8988T (cell line): Measurements from ENCODE around the gene CCDC183.
"Not testable (repeated sequence)": the region's sequence is repeated elsewhere in the genome, so short reads cannot be mapped to it uniquely, and the experiment has no call there.

ENCODE experiments used
- DNase-seq: peaks from one replicate; pipeline ENCODE4 v3.0.0; 2011

Gene CCDC183

DNA sequence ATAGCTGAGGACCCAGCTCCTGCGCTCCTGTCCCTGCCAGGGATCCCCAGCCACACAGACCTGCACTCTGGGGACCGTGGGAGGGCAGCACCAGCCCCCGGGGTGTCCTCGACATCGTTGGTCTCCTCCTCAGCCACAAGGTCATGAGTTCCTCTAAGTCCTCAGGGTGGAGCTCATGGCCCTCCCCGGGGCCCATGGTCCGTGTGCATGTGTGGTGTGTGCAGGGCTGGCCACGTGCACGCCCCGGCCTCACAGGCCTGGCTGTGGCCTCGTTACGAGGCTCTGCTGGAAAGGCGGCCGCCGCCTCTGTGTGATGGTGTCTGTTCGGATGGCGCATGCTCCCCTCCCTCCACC is 30.0 kb downstream of the CCDC183 start:
- no peak for DNase-seq

DNA sequence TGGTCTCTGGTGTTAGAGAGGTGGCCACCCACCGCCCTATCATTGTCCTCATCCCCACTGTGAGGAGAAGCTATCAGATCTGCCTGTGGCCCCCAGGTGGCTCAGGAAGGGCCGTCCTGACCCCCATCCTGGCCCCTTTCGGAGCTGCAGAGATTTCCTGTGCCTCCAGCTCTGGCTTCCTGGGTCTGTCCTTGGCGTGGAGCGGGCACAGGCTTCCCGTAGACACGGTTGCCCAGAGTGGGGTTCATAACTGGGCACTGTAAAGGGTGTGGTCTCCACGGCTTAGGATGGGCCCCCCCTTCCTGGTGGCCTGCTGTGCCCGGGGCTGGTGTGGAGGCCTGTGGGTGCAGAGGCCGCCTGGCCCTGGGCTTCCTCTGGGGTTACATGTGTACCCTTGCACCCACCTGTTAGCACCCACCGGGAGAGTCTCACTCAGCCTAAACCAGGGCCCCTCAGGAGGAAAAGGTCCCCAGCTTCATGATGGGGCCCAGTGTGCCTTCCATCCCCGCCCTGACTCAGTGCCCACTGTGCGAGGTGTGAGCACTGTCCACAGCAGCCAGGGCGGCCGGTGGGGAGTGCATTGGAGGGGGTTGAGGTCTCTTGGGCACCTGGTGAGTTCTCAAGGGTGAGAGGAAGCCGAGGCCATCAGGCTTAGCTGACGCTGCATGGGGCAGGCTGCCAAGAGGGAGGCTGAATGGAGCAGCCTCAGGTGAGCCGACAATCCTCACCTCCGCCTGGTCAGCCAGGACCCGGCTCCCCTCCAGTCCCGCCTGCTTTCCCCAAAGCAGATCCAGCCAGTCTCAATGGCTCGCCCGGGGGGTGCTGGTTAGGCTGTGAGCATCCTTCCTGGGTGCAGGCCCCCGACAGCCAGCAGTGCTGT is 30.8 kb downstream of the CCDC183 start:
- DNase-seq: no peak

DNA sequence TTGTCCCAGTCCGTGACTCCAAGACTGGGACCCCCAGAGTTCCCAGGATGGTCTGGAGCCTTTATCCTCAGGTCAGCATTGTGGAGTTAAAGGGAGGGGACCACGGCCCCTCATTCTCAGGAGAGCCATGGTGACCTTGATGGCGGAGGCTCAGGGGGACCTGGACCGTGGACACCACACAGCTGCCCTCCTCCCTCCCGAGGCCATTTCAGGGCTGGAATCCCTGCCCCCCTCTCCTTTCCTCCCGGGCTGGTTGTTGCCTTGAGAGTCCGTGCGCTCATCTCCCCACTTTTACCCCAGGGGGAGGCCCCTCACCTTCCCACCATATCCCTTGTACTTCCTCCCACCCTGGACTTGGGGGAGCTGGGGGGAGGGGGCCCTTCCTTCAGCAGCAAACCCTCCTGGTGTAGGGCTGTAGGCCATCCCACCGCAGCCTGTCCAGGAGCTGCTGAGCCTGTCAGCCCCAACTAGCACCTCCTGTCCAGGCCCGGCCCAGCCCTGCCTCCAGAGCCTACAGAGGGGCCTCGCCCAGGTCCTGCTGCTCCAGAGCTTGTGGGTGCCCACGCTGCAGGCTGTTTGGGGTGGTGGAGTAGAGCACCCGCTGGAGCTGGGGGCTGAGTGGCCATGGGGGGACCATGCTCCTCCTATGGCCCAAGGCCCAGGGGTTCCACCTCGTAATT is 31.8 kb downstream of the CCDC183 start:
- no peak for DNase-seq

DNA sequence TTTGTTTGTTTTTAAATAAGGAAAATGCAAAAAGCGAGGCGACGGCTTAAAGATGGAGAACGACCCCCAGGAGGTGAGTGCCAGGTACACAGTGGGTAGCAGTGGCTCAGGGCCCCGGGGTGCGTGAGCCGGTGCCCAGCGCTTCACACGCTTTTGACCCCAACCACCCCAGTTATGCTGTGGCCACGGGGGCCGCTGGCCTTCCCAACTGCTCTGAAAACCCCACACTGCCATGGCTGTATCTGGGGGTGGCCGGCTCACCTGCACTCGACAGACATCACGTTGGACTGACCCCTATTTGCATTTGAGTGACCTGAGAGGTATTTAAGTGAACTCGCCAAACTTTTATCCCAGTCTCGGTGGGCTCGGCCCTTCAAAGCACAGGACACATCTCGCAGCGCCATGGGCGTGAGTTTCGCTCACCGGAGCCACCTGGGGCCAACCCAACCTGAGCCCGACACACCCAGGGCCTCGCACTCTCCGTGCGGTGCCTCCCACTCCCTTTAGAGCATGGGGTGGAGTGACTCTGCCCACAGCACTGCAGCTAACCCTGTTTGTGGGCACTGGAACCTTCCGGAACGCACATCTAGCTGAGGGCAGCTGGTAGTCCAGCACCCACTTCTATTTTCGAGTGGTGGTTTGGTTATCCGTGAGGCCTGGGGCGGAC is 32.5 kb downstream of the CCDC183 start:
- DNase-seq: no peak

DNA sequence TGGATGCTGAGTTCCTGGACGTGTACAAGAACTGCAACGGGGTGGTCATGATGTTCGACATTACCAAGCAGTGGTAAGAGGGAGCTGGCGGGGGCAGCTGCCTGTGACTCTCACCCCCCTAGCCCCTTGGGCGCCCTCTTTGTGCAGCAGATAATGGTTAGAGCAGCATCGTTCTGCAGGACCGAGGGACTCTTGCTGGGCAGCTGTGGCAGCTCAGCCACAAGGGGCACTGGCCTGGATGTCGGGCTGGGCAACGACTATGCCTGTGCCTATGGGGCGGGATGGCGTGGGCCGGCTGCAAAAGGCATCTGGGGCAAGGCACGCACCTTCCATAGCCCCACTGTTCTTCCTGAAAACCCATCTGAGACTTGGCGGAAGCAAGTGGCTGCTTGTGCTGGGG is 33.3 kb downstream of the CCDC183 start:
- DNase-seq: no peak

DNA sequence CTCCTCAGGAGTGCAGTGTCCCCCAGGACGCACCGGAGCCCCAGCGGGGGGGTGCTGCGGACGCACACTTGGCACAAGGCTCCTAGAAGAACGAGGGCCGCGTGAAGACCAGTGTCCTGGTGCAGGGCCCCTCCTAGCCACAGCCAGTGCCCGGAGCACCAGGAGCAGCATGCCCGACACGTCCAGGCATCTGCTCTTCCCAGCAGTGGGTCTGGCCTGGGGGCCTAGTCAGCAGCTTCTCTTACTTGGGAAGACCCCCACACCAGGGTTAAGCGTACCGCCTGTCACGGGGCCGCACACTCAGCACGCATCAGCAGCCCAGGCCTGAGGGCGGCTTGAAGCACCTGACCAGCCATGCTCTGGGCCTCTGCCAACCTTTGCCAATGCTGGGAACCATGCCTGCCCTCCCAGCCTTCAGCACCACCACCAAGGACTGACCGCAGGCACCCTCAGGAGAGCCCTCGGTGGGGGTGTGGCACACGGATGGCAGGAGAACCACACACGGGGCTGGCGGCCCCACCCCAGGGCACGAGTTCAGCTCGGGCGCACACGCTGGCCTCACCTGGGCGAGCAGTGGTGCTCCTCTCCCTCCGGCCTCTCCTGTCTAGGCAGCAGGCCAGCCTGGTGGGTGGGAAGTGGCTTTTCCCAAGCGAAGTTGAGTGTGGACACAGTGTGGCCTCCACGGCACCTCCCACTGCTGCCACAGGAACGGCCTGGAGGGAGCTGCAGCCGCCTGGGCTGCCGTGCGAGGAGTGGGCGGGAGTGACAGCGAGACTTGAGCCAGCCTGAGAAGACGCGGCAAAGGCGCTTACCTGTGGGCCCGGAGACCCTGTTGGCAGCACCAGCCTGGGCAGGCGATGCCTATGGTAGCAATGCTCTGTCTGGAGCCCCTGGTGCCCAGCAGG is 34.1 kb downstream of the CCDC183 start:
- no peak for DNase-seq

DNA sequence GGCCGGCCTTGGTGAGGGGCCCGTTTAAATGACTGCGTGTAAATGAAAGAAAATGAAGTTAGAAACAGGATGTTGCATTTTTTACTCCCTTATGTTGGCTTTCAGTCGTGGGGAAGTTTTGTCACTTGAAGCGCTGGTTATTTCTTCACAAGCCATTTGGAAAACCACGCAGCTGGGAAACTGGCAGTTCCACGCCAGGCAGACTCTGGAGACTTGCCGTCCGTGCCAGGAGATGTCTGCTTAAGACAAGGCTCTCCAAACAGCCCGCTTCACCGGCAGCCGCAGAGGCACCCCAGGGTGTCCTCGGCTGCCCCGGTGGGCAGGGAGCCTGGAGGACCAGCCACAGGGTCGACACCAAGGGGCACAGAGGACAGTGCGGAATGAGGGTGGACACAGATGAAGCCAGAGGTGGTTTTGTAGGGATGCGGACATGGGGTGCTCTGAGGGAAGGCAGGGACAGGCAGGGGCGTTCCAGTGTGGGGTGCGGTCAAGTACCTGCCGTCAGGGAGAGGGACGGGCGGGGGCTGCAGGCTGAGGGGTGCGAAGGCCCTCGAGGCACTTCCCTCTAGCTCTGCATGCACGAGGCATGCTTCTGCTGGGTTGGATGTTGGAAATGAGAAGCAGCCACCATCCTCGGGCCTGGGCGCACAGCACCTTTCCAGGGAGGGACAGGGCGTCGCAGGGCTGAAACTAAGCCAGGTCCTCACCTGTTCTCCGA is 35.0 kb downstream of the CCDC183 start:
- no peak for DNase-seq

DNA sequence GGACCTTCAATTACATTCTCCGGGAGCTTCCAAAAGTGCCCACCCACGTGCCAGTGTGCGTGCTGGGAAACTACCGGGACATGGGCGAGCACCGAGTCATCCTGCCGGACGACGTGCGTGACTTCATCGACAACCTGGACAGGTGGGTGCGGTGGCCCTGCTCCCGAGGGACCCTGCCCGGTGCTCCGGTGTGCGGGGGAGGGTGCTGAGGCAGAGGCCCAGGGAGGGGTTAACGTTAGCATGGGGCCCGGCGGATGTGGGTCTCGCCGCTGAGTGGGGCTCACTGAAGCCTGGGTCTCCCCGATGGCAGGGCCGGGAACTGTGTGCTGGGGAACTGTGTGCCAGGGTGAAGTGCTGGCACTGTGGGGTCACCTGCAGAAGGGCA is 35.6 kb downstream of the CCDC183 start:
- no peak for DNase-seq

DNA sequence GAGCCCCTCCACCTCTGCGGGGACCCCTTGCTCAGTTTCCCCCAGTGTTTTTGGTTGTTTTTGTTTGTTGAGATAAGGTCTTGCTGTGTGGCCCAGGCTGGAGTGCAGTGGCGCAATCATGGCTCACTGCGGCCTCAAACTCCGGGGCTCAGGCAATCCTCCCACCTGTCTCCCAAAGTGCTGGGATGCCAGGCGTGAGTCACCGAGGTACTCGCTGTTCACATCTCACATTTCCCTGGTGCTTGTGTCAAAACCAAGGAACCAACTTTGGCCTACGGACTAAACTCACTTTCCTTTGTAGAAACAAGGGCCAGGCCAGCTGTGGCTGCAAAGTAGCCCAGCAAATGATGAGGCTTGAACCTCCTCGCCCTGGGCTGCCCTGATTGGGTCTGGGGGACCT is 36.4 kb downstream of the CCDC183 start:
- DNase-seq: no peak

DNA sequence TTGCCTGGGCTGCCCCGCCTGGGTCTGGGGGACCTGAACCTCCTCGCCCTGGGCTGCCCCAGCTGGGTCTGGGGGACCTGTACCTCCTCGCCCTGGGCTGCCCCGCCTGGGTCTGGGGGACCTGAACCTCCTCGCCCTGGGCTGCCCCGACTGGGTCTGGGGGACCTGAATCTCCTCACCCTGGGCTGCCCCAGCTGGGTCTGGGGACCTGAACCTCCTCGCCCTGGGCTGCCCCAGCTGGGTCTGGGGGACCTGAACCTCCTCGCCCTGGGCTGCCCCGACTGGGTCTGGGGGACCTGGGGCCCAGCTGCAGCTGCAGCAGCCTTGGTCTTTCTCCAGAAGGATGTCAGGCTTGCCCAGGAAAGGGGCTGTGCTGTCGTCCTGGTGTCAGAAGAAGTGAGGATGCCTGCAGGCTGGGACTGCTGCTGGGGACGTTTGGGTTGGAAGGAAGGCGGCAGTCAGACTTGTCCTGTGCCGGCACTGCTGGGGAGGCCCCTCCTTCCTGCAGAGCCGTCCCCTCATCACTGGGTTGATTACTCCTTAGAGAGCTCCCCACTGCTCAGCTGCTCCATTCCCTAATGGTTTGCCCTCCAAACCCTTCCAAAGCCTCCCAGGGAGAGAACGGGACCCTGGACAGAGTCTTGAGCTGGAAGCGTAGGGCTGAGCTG is 37.4 kb downstream of the CCDC183 start:
- not testable (repeated sequence) for DNase-seq

DNA sequence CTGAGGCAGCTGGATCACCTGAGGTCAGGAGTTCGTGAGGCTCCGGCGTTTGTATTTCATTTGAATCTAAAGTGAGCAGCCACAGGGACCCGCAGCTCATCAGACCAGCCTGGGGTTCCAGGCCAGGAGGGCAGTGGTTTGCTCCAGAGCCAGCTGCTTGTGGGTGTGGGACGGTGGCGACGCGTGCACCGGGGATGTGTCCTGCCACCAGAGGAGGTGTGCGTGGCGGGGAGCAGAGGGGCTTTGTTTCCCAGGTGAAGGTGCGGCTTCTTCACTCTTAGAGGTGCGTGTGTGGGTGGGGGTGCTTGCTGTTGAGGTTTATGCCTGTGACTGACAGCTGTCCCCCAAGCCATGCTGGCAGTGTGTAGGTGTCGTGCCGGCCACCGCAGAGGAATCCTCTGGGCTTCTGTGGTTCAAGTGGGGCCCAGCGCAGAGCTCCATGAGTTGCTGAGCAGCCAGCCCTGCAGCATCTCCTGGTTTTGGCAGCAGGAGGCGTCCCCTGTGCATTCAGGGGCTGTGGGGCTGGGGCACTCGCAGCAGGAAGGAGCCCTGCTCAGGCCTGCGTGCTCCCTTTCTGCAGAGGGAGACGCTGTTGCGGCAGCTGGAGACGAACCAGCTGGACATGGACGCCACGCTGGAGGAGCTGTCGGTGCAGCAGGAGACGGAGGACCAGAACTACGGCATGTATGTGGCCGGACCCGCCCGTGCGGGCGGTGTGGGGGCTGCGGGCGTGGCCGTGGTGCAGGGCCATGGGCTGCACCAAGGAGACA is 39.2 kb downstream of the CCDC183 start:
- no peak for DNase-seq

DNA sequence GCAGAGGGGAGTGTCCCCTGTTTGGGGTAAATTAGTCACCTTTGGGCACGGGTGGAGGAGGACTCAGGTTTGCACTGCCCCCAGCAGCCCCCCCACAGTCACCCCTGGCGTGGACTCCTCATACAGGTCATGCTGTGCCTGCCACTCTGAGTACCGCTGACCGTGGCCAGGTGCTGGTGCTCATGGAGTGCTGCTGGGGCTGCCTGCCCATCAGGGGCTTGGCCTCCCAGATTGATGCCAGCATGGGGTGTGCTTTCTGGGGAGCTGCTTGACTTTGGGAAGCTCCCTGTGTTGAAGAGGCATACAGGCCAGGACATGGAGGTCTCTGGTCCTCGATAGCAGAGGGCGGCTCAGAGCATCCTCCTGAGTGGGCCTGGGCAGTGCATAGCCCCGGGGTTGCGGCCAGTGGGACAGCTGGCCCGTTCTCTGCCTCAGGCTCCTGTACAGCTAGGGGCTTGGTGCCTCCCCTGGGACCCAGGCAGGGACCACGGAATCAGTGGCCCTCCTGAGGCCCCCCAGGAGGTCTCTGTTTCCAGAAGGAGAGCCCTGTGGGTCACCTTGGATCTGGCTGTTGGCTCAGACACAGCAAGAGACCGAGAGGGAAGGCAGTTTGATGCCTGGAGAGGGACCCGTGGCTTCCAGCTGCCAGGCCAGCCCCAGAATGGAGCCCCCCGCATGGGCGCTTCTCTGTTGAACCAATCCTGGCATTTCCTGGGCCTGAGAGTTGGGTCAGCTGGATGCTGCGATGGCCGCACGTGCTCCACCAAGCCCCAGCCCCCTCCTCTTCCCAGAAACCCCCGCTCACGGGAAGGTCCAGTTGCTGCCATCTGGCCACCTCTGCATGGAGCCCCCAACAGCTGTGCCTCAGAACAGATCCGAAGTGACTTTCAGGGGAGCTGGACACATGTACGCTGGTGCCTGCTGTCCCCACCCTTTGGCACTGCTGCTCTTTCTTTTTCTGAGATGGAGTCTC is 40.1 kb downstream of the CCDC183 start:
- no peak for DNase-seq

DNA sequence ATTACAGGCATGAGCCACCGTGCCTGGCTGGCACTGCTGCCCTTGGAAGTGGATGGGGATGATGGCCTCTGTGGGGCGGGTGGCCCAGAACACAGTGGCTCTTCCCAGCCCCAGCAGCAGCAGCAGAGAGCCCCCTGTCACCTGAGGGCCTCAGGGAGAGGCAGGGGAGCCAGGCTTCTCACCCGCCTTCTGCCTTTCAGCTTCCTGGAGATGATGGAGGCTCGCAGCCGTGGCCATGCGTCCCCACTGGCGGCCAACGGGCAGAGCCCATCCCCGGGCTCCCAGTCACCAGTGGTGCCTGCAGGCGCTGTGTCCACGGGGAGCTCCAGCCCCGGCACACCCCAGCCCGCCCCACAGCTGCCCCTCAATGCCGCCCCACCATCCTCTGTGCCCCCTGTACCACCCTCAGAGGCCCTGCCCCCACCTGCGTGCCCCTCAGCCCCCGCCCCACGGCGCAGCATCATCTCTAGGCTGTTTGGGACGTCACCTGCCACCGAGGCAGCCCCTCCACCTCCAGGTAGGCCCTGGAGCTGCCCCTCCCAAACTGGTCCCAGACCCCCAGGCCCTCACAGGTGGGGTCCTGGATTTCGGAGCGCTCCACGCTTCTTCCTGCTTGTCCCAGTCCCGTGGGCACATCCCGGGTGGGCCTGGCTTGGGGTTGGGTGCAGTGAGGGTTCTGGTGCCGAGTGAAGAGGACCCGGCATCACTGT is 41.2 kb downstream of the CCDC183 start:
- no peak for DNase-seq

DNA sequence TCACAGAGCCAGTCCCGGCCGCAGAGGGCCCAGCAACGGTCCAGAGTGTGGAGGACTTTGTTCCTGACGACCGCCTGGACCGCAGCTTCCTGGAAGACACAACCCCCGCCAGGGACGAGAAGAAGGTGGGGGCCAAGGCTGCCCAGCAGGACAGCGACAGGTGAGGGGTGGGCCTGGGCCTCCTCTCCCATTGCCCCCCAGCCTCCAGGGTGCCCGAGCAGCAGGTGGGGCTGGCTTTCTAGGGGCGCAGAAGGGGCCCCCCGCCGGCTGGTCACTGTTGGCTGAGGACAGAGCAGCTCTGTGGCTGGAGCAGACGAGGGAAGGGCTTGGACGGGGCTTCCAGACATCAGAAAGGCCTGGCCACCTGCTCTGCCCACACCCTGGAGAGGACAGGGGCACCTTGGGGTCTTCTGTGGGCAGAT is 41.7 kb downstream of the CCDC183 start:
- DNase-seq: not testable (repeated sequence)

DNA sequence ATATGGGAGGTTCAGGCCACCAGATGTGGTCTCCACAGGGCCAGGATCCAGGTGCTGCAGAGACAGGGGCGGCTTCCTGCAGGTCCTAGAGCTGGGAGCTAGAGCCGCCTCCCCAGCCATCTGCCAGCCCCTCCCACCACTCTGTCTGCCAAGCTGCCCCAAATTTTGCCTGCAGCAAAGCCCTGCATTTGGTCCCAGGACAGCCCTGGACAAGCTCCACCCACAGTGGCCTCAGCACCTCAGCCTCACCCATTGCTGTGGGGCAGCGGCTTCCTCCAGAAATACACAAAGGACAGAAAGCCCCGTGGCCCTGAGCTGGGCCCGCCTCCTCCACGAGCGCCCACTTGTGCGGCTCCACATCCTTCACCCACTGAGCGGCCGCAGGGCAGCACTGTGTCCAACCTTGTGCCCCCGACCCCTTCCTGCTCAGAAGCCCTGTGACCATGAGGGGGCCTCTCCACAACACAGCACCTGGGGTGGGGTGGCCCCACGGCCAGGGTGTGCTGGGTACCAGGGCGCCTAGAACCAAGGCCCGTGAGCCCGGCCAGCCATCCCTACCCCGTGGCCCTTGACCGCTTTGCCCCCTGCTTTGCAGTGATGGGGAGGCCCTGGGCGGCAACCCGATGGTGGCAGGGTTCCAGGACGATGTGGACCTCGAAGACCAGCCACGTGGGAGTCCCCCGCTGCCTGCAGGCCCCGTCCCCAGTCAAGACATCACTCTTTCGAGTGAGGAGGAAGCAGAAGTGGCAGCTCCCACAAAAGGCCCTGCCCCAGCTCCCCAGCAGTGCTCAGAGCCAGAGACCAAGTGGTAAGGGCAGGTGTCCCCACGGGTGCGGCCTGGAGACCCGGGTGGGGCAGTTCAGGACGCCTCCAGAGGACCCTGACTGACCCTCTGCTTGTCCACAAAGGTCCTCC is 42.4 kb downstream of the CCDC183 start:
- no peak for DNase-seq

DNA sequence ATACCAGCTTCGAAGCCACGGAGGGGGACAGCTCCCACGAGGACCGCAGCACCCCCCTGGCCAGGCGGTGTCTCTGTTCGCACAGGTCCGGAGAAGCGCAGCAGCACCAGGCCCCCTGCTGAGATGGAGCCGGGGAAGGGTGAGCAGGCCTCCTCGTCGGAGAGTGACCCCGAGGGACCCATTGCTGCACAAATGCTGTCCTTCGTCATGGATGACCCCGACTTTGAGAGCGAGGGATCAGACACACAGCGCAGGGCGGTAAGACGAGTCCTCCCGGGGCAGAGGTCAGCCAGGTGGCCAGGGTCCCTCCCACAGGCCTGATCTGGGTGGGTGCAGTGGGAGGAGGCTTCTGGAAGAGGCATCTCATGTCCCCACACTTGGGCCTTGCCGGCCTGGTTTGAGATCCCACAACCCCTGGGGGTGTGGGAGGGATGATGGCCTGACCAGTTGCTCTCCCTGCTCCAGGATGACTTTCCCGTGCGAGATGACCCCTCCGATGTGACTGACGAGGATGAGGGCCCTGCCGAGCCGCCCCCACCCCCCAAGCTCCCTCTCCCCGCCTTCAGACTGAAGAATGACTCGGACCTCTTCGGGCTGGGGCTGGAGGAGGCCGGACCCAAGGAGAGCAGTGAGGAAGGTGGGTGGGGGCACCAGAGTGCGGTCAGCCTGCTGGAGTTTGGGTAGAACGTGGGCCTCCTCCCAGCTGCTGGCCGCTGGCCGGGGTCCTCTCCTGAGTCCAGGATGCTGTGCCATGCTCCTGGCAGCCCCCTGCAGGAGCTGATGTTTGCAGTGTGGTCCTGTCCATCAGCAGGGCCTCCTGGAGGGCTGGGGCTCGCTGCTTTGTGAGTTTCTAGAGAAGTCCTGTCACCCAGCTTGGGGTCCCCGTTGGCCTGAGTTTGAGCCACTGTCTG is 43.3 kb downstream of the CCDC183 start:
- DNase-seq: no peak
